NCI-H128 (cell line): ENCODE data around the gene SGMS2.

Experiments used
- DNase-seq: peaks from one replicate; lab custom pipeline; 2025; ENCODE audit not compliant: unreplicated experiment; lab: John Stamatoyannopoulos, UW

The SGMS2 gene

GRCh38 chr4:107824350-107825071, at the start of gene SGMS2:
SGMS2 (plus strand) TSS chr4:107824932; CDS start chr4:107895554, 70,622 bp downstream.
- no peak for DNase-seq

- DNase-seq = no peak
Measured at GRCh38 chr4:107777890-107778289, 46.8 kb upstream of the SGMS2 start.

GRCh38 chr4:107778784-107779530, 45.8 kb upstream of the SGMS2 start:
- no peak for DNase-seq

- DNase-seq = no peak
Measured at GRCh38 chr4:107780665-107781064, 44.1 kb upstream of the SGMS2 start.

- DNase-seq = no peak
Measured at GRCh38 chr4:107791902-107792301, 32.8 kb upstream of the SGMS2 start.

- no peak for DNase-seq
Measured at GRCh38 chr4:107792711-107793110, 32.0 kb upstream of the SGMS2 start.

- no peak for DNase-seq
Measured at GRCh38 chr4:107793996-107794395, 30.7 kb upstream of the SGMS2 start.

- DNase-seq = no peak
Measured at GRCh38 chr4:107799669-107800450, 24.9 kb upstream of the SGMS2 start.

GRCh38 chr4:107800706-107801105, 24.0 kb upstream of the SGMS2 start:
- no peak for DNase-seq

- no peak for DNase-seq
Measured at GRCh38 chr4:107801766-107802211, 22.9 kb upstream of the SGMS2 start.

GRCh38 chr4:107804956-107805355, 19.8 kb upstream of the SGMS2 start:
- no peak for DNase-seq

- DNase-seq = no peak
Measured at GRCh38 chr4:107806196-107806595, 18.5 kb upstream of the SGMS2 start.

- DNase-seq = no peak
Measured at GRCh38 chr4:107808572-107808971, 16.2 kb upstream of the SGMS2 start.

GRCh38 chr4:107809210-107809609, 15.5 kb upstream of the SGMS2 start:
- no peak for DNase-seq

- no peak for DNase-seq
Measured at GRCh38 chr4:107814758-107815157, 10.0 kb upstream of the SGMS2 start.

- no peak for DNase-seq
Measured at GRCh38 chr4:107815158-107815557, 9.6 kb upstream of the SGMS2 start.

- DNase-seq = no peak
Measured at GRCh38 chr4:107818301-107818910, 6.3 kb upstream of the SGMS2 start.

GRCh38 chr4:107823870-107824349, 822 bp upstream of the SGMS2 start:
- DNase-seq = no peak

- no peak for DNase-seq
Measured at GRCh38 chr4:107825072-107825824, 516 bp downstream of the SGMS2 start.

- DNase-seq = no peak
Measured at GRCh38 chr4:107826421-107826980, 1.8 kb downstream of the SGMS2 start.
